ENCODE data around the gene CH25H. TPM values are rescaled to one million over a fixed set of nuclear protein-coding genes. Genes with fewer than 3 reads are reported as not detected.

CH25H gene
- total RNA-seq, 2 donors from 2014 or later, result not detected

DNA sequence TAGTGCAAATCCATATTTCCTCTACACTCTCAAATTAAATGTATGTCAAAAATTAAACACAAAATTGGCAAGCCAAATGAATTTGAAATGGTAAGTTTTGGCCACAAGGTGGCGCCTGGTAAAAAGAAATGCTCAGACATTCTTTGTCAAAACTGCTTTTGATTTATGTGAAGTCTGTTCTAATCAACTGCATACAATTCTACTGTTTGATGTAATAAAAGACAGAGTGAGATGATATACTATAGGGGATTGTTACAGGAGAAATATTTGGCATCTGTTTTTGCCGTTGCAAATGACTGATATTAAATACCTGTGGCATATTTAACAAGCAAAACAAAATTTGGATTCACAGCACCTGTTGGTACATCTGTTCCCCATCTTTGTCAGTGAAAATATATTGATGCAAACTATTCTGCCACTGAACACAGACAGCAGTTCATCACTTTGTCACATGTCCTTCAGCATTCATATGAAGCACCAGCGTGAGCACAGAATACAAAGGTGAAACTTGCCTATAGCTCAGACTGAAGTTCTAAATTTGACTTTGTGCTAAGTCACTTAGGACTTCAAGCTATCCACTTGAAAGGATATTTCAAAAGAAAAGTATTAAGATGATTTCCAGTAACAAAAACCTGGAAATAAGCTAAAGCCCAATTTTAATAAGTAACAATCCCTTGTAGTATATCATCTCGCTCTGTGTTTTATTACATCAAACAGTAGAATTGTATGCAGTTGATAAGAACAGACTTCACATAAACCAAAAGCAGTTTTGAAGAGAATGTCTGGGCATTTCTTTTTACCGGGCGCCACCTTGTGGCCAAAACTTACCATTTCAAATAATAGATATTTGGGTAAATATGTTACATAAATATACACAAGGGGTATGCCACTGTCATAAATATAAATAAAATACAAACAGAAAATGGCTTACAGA lies 10.2 kb upstream of the CH25H start:
- Mint-ChIP-seq H3K4me1 (no peaks in the 10 kb centered on the region), H3K36me3 (ENCODE audit: low read depth) (peaks cover 40% of the 10 kb centered on the region), H3K27me3 (no peaks in the 10 kb centered on the region), H3K9me3 (no peaks in the 10 kb centered on the region), H3K27ac (no peak overlapping the region), H3K4me3 (no peak overlapping the region)
- peak; percentile 29 for ATAC-seq (replicated peaks)

GRCh38 chr10:89216056-89216455 lies 8.9 kb upstream of the CH25H start:
- Mint-ChIP-seq H3K4me3 (no peak overlapping the region), H3K4me1 (no peaks in the 10 kb centered on the region), H3K27ac (no peak overlapping the region), H3K36me3 (ENCODE audit: low read depth) (peaks cover 29% of the 10 kb centered on the region), H3K27me3 (no peaks in the 10 kb centered on the region), H3K9me3 (no peaks in the 10 kb centered on the region)
- ATAC-seq (replicated peaks), result no peak

- H3K27me3 Mint-ChIP-seq, result peaks cover 5% of the 10 kb centered on the region
- H3K9me3 Mint-ChIP-seq, result no peaks in the 10 kb centered on the region
- no peak overlapping the region for H3K27ac Mint-ChIP-seq
- H3K4me1 Mint-ChIP-seq, result no peaks in the 10 kb centered on the region
- H3K4me3 Mint-ChIP-seq, result no peak overlapping the region
- ATAC-seq (replicated peaks), result no peak
- peaks cover 23% of the 10 kb centered on the region for H3K36me3 Mint-ChIP-seq (ENCODE audit: low read depth)
Observed at GRCh38 chr10:89215511-89215910, 8.4 kb upstream of the CH25H start.

GRCh38 chr10:89214566-89215165 lies 7.5 kb upstream of the CH25H start:
- no peaks in the 10 kb centered on the region for H3K4me1 Mint-ChIP-seq
- ATAC-seq (replicated peaks), result no peak
- H3K4me3 Mint-ChIP-seq, result no peak overlapping the region
- no peak overlapping the region for H3K27ac Mint-ChIP-seq
- H3K36me3 Mint-ChIP-seq (ENCODE audit: low read depth), result peaks cover 21% of the 10 kb centered on the region
- no peaks in the 10 kb centered on the region for H3K9me3 Mint-ChIP-seq
- peaks cover 9% of the 10 kb centered on the region for H3K27me3 Mint-ChIP-seq

DNA sequence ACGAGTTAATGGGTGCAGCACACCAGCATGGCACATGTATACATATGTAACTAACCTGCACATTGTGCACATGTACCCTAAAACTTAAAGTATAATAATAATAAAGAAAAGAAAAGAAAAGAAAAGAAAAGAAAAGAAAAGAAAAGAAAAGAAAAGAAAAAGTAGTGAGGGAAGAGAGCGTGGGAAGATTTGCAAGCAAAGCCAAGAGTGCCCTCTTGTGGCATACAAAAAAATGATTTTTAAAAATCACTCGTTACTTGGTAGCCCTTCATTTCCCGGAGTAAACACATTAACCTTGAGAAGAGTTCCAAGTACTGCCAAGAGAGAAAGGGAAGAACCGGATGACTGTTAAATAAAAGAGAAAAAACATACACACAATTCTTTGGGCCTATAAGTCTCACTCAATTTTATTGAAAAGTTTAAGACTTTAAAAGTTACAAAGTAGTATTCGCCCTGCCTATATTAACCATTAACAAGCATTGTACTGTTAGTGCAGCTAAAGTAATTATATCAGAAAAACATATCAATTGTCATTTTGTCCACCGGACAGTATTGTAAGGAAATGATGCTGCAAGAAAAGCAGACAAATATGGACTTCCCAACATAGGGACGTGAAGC lies 6.2 kb upstream of the CH25H start:
- peaks cover 12% of the 10 kb centered on the region for H3K27me3 Mint-ChIP-seq
- no peak overlapping the region for H3K27ac Mint-ChIP-seq
- H3K9me3 Mint-ChIP-seq, result no peaks in the 10 kb centered on the region
- H3K4me1 Mint-ChIP-seq, result no peaks in the 10 kb centered on the region
- H3K4me3 Mint-ChIP-seq, result no peak overlapping the region
- ATAC-seq (replicated peaks), result no peak
- H3K36me3 Mint-ChIP-seq (ENCODE audit: low read depth), result peaks cover 21% of the 10 kb centered on the region

DNA sequence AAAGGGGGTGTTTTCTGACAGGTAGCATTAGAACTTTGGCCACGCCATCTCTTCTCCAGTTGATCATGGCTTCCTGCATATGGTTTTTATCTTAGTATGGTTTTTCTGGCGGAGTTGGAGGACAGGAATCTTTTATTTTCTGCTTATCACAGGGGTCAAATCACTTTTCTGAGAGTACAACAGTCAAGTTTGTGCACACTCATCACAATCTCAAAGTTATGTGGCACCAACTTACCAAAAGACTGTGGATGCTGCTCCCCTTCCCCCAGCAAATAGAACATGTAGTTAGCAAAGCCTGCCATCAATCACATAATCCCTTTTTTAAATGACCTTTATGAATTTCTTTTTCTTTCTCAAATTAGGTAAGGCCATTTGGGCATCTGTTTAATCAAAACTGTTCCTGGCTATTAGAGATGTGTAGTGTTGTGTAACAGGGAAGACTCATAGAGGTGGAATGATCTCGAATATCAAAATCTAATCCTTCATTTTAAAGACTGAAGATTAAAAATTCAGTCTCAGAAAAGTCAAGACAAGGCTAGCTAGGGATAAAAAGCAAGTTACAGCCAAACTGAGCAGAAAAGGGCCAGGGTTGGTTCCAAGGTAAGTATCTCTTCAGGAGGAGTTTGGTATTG lies 3.8 kb upstream of the CH25H start:
- H3K4me3 Mint-ChIP-seq, result no peak overlapping the region
- H3K36me3 Mint-ChIP-seq (ENCODE audit: low read depth), result peaks cover 21% of the 10 kb centered on the region
- H3K27me3 Mint-ChIP-seq, result peaks cover 19% of the 10 kb centered on the region
- H3K27ac Mint-ChIP-seq, result no peak overlapping the region
- peaks cover 7% of the 10 kb centered on the region for H3K4me1 Mint-ChIP-seq
- no peaks in the 10 kb centered on the region for H3K9me3 Mint-ChIP-seq
- ATAC-seq (replicated peaks), result no peak

DNA sequence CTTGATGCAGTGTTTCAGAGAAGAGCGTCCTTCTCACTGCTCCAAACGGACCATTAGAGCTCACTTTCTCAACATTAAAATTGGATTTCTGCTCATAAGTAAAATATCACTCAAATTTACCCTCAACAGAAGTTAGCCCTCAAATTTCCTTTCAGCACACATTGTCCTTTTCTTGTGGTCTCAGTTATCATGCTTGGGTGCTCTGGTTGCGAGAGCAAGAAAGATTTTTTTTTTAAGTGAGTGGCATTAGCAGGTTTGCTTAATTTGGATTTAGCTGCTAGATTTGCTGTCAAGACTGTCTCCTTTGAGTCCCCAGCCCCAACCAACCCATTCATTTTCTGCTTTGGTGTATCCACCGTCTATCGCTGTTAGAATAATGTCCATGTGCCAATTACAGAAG lies 2.6 kb upstream of the CH25H start:
- ATAC-seq (replicated peaks), result no peak
- Mint-ChIP-seq H3K4me1 (peaks cover 7% of the 10 kb centered on the region), H3K27ac (no peak overlapping the region), H3K36me3 (ENCODE audit: low read depth) (peaks cover 10% of the 10 kb centered on the region), H3K9me3 (no peaks in the 10 kb centered on the region), H3K4me3 (no peak overlapping the region), H3K27me3 (peaks cover 24% of the 10 kb centered on the region)

GRCh38 chr10:89207801-89208551 lies 859 bp upstream of the CH25H start:
- Mint-ChIP-seq H3K27me3 (peaks cover 24% of the 10 kb centered on the region), H3K4me1 (peaks cover 7% of the 10 kb centered on the region), H3K9me3 (no peaks in the 10 kb centered on the region), H3K36me3 (ENCODE audit: low read depth) (no peaks in the 10 kb centered on the region), H3K27ac (no peak overlapping the region), H3K4me3 (peak overlapping the region; percentile 78)
- peak; percentile 41 for ATAC-seq (replicated peaks)

DNA sequence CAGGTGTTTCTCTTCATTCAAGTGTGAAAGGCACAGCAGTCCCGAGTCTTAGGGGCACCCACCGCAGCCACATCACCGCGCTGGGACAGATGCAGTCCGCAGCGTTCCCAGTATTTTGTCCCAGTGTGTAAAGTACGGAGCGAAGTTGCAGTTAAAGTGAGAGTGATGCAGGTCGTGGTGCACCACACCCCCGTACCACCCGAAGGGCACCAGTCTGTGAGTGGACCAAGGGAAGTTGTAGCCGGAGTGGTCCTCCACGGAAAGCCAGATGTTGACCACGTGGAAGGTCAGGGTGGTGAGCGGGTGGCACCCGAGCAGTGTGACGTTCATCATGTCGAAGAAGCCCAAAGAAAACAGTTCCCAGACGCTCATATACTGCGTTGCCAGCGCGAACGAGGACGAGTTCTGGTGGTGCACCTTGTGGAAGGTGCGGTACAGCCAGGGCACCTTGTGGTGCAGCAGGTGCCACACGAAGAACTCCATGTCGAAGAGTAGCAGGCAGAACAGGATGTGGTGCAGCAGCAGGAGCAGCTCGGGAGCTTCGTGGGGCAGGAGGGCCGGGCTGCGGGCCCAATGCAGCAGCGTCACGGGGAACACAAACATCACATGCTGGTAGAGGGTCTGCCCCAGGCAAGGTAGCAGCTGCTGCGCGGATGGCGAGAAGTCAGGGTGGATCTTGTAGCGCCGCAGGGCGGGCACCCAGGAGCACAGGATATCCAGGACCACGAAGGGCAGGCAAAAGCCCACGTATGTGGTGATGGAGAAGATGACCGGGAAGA lies 526 bp downstream of the CH25H start:
- Mint-ChIP-seq H3K36me3 (ENCODE audit: low read depth) (no peaks in the 10 kb centered on the region), H3K4me3 (peak overlapping the region; percentile 78), H3K9me3 (no peaks in the 10 kb centered on the region), H3K4me1 (peaks cover 7% of the 10 kb centered on the region), H3K27me3 (peaks cover 24% of the 10 kb centered on the region), H3K27ac (no peak overlapping the region)
- ATAC-seq (replicated peaks), result peak; percentile 65

GRCh38 chr10:89204621-89205185 lies 2.4 kb downstream of the CH25H start:
- no peaks in the 10 kb centered on the region for H3K9me3 Mint-ChIP-seq
- no peak for ATAC-seq (replicated peaks)
- no peak overlapping the region for H3K27ac Mint-ChIP-seq
- no peak overlapping the region for H3K4me3 Mint-ChIP-seq
- H3K27me3 Mint-ChIP-seq, result peaks cover 15% of the 10 kb centered on the region
- H3K36me3 Mint-ChIP-seq (ENCODE audit: low read depth), result no peaks in the 10 kb centered on the region
- H3K4me1 Mint-ChIP-seq, result peaks cover 7% of the 10 kb centered on the region

- no peak overlapping the region for H3K27ac Mint-ChIP-seq
- H3K36me3 Mint-ChIP-seq (ENCODE audit: low read depth), result no peaks in the 10 kb centered on the region
- H3K4me3 Mint-ChIP-seq, result no peak overlapping the region
- no peaks in the 10 kb centered on the region for H3K9me3 Mint-ChIP-seq
- peaks cover 7% of the 10 kb centered on the region for H3K4me1 Mint-ChIP-seq
- H3K27me3 Mint-ChIP-seq, result peaks cover 12% of the 10 kb centered on the region
- ATAC-seq (replicated peaks), result no peak
Observed at GRCh38 chr10:89203237-89203636, 3.9 kb downstream of the CH25H start.

- ATAC-seq (replicated peaks), result no peak
Observed at GRCh38 chr10:89202033-89202425, 5.1 kb downstream of the CH25H start.

DNA sequence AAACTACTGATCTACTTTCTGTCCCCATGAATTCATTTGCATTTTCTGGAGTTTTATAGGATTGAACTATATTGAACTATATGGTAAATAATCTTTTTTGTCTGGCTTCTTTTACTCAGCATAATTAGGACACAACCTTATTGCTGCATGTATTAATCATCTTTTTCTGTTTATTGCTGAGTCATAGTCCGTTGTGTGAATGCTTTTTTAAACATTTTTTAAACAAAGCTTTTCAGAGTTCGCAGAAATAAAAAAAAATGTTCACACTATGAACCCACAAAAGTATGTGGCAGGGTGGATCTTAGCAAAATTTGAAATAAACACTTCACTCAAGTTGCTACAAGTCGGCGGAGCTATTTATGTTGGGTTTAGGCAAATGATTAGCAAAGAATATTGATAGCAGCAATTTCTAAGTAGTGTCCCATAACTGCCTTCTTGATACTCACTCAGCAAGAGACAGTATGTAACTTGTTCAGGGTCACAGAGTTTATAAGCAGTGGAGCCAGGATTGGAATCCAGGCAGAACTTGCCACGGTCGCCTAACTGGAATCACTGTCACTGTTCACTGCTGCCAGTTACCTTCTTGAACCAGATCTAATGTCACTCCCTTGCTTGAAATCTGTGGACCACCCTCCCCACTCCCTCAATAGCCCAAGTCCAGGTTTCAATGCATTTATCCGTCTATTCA lies 5.6 kb downstream of the CH25H start:
- no peak overlapping the region for H3K27ac Mint-ChIP-seq
- H3K4me1 Mint-ChIP-seq, result peaks cover 2% of the 10 kb centered on the region
- no peak overlapping the region for H3K4me3 Mint-ChIP-seq
- no peaks in the 10 kb centered on the region for H3K36me3 Mint-ChIP-seq (ENCODE audit: low read depth)
- H3K27me3 Mint-ChIP-seq, result peaks cover 7% of the 10 kb centered on the region
- no peak for ATAC-seq (replicated peaks)
- H3K9me3 Mint-ChIP-seq, result no peaks in the 10 kb centered on the region

More at GRCh38 chr10:89202033-89202425, 5.1 kb downstream of the CH25H start:
- Mint-ChIP-seq H3K27ac (no peak overlapping the region), H3K4me1 (peaks cover 7% of the 10 kb centered on the region), H3K27me3 (peaks cover 12% of the 10 kb centered on the region), H3K4me3 (no peak overlapping the region), H3K9me3 (no peaks in the 10 kb centered on the region), H3K36me3 (ENCODE audit: low read depth) (no peaks in the 10 kb centered on the region)

All from activated T-helper 17 cell treated with anti-CD3 and anti-CD28 coated beads, Interleukin-2, amount 50 U/mL, for 72 hours (primary cell).